Erythroblast (primary cell): ENCODE results near the gene OR56A3.

Source experiments
- DNase-seq, 2 experiments: peaks; one replicate each; lab custom pipeline; 2025; lab: John Stamatoyannopoulos, UW
- GATA1 ChIP-seq: IDR thresholded peaks from 2 replicates; pipeline ENCODE4 v1.6.1; 2011; ENCODE audit warnings: low read depth, mild to moderate bottlenecking, control low read depth, low read length, moderate library complexity
- POLR2A ChIP-seq: IDR thresholded peaks from 2 replicates; pipeline ENCODE4 v1.6.1; 2011; ENCODE audit warnings: mild to moderate bottlenecking, low read length

Gene OR56A3, protein sequence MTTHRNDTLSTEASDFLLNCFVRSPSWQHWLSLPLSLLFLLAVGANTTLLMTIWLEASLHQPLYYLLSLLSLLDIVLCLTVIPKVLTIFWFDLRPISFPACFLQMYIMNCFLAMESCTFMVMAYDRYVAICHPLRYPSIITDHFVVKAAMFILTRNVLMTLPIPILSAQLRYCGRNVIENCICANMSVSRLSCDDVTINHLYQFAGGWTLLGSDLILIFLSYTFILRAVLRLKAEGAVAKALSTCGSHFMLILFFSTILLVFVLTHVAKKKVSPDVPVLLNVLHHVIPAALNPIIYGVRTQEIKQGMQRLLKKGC

GRCh38 chr11:5941951-5942350 lies at the start of gene OR56A3:
Gene OR56A3, plus strand, starts transcription at chr11:5942251. Its CDS starts 5,096 bp downstream, at chr11:5947347.
- TF ChIP-seq GATA1 = no peak
- TF ChIP-seq POLR2A = no peak
- no peak for DNase-seq

- no peak for TF ChIP-seq POLR2A
- TF ChIP-seq GATA1 = no peak
- DNase-seq = no peak
Measured at GRCh38 chr11:5892908-5893307, 49.1 kb upstream of the OR56A3 start, which contains the start of gene OR52E5. Gene OR52E5, plus strand, starts transcription at chr11:5893208. Its CDS starts 7,569 bp downstream, at chr11:5900777.

GRCh38 chr11:5899534-5899933 lies 42.5 kb upstream of the OR56A3 start:
- no peak for DNase-seq
- no peak for TF ChIP-seq POLR2A
- no peak for TF ChIP-seq GATA1

- TF ChIP-seq GATA1 (no peak), POLR2A (no peak)
- DNase-seq = no peak
Measured at GRCh38 chr11:5910540-5910939, 31.5 kb upstream of the OR56A3 start.

DNA sequence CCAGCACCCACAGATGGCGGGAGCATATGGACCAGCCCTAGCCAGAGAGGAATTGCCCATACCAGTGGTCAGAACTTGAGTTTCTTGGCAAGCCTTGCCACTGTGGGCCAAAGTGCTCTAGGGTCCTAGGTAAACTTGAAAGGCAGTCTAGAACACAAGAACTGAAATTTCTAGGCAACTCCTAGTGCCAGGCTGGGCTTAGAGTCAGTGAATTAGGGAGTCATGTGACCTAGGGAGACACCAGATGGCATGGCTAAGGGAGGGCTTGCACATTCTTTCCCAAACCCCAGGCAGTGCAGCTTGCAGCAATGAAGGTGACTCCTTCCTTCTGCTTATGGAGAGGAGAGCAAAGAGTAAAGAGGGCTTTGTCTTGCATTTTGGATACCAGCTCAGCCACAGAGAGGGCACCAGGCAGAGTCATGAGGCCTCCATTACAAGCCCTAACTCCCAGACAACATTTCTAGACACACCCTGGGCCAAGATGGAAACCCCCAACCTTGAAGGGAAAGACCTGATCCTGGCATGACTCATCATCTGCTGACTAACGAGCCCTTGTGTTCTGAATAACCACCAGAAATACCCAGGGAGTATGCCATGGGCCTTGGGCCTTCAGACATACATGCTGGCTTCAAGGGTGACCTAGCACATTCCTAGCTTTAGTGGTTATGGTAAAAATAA lies 19.2 kb upstream of the OR56A3 start:
- no peak for TF ChIP-seq POLR2A
- DNase-seq = peak in 1 of 2 experiments; percentile 3

DNA sequence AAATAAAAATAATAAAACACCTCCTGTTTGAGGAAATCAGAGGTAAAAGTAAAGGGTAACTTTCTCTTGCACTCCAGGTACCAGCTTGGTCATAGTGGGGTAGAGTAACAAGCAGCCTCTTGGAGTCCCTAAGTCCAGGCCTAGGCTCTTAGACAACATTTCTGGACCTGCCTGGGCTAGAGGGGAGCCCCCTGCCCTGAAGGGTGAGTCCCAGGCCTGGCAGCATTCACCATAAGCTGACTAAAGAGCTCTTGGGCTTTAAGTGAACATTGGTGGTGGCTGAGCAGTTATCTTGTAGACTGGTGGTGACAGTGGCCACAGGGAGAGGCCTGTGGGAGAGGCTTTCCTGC lies 18.6 kb upstream of the OR56A3 start:
- TF ChIP-seq GATA1 = no peak
- no peak for TF ChIP-seq POLR2A
- DNase-seq = no peak

DNA sequence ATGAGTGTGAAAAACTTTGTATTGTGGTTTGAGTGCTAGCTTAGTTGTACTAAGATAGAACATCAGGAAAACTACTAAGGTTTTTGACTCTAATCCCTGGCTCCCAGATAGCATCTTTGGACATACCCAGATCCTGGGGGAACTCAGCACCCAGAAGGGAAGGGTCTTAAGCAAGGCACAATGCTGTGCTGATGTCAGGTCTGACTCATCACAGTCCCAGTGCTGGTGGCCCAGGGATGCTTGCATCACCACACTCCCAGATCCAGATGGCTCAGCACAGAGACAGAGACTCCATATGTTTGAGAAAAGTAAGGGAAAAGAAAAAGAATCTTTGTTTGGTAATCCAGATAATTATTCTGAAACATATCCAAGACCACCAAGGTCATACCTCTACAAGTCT lies 18.3 kb upstream of the OR56A3 start:
- TF ChIP-seq POLR2A = no peak
- TF ChIP-seq GATA1 = no peak
- DNase-seq = no peak

- no peak for DNase-seq
- no peak for TF ChIP-seq POLR2A
- TF ChIP-seq GATA1 = no peak
Measured at GRCh38 chr11:5928271-5928670, 13.8 kb upstream of the OR56A3 start.

- DNase-seq = no peak
- TF ChIP-seq POLR2A (no peak), GATA1 (no peak)
Measured at GRCh38 chr11:5928811-5929210, 13.2 kb upstream of the OR56A3 start.

DNA sequence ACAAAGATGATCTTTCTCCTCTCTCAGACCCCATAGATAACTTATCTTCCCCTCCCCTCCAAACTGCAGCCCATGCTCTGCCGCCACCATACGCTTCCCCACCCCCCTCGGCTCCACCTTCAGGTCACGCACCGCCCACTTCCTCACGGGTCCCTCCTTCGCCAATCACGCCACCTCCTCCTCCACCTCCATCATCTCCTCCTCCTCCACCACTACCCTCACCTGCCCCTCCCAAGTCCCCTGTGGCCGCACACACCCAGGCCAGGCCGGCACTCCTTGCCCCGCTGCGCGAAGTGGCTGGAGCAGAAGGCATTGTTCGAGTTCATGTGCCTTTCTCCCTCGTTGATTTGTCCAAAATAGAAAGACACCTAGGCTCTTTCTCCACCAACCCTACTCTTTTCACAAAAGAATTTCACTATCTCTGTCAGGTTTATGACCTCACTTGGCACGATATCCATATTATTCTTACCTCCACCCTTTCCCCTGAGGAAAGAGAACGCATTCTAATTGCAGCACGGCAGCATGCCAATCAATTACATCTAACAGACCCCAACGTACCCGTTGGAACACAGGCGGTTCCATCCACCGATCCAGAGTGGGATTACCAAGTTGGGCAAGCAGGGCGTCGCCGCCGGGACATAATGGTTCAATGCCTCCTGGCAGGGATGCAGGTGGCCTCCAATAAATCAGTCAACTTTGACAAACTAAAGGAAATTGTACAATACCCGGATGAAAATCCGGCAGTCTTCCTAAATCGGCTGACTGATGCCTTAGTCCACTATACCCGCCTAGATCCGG lies 12.3 kb upstream of the OR56A3 start:
- no peak for DNase-seq
- TF ChIP-seq POLR2A (no peak), GATA1 (no peak)

GRCh38 chr11:5930614-5931013 lies 11.4 kb upstream of the OR56A3 start:
- DNase-seq = no peak
- no peak for TF ChIP-seq POLR2A

DNA sequence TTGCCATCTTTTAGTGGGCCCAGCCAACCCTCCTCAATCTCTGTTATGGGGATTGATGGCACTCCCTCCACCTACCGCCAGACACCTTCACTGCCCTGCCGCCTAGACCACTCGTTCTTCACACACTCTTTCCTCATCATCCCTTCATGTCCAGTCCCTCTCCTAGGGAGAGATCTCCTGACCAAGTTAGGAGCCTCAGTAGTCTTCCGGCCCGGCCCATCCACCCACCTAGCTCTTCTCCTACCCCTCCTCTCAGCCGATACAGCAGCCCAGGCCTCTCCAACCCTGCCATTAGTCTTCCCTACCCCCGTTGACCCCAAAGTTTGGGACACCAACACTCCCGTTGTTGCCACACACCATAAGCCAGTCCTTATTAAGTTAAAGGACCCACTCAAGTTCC lies 11.0 kb upstream of the OR56A3 start:
- no peak for DNase-seq
- TF ChIP-seq POLR2A = no peak
- no peak for TF ChIP-seq GATA1

- TF ChIP-seq POLR2A (no peak), GATA1 (no peak)
- no peak for DNase-seq
Measured at GRCh38 chr11:5932671-5933070, 9.4 kb upstream of the OR56A3 start.

GRCh38 chr11:5933116-5933515 lies 8.9 kb upstream of the OR56A3 start:
- no peak for DNase-seq
- TF ChIP-seq POLR2A (no peak), GATA1 (no peak)
